ENCODE measurements around the gene PSMB11. TPM values are rescaled to one million over a fixed set of nuclear protein-coding genes. Genes with fewer than 3 reads are reported as not detected.
"Not testable (repeated sequence)": the region's sequence is repeated elsewhere in the genome, so short reads cannot be mapped to it uniquely, and the experiment has no call there.

PSMB11 gene
- total RNA-seq, 1 donor from 2014 or later: not detected

DNA sequence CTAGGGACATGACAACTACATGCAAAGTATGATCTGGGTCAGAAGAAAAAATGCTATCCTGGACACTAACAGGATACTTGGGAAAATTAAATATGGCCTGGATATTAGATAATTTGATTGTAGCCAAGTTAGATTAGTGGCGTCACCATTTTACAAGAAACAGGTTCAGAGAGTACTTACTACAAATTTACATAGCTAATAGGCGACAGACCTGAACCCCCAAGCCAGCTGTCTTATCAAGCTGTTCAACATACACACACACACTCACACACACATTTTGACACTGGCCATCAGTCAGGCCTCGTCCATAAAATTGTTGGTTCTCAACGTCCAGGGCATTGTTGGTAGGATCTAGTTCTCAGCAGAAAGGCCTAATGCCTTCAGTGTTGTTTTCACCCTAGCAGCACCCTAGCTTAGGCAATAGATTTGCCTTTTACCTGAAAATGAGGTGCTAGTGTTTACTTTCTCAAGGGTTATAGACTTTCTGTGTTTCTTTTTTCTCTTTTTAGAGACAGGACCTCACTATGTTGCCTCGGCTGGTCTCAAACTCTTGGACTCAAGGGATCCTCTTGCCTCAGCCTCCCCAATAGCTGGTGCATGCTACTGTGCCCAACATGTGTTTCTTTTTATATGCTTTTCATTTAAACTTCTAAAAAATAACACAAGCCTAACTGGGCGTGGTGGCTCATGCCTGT lies 28.8 kb upstream of the PSMB11 start:
- ATAC-seq (no peak), DNase-seq (ENCODE audit: low spot score) (no peak)

DNA sequence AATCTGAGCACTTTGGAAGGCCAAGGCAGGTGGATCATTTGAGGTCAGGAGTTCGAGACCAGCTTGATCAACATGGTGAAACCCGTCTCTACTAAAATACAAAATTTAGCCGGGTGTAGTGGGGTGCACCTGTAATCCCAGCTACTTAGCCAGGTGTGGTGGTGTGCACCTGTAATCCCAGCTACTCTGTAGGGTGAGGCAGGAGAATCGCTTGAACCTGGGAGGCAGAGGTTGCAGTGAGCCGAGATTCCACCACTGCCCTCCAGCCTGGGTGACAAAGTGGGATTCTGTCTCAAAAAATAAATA lies 28.3 kb upstream of the PSMB11 start:
- ATAC-seq: not testable (repeated sequence)

DNA sequence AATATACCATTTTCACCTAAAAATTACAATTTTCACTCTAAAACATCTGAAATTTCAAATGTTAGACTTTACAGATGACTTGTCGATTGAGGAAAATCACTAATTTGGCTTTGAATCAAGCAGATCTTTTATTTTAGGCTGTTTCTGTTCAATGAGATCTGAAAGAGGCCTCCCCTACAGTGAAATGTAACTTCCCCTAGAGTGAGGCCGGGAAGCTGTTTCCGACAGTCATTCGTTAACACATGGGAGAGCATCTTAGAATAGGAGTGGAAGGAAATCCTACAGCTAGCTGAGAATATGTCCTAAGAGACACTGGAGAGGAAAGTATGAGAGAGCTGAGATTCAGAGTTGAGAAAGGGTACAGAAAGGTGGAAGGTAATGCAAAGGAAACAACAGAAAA lies 26.4 kb upstream of the PSMB11 start:
- DNase-seq (ENCODE audit: low spot score): no peak
- ATAC-seq: no peak

More for the DNA sequence above, 28.3 kb upstream of the PSMB11 start:
- not testable (repeated sequence) for DNase-seq (ENCODE audit: low spot score)

DNA sequence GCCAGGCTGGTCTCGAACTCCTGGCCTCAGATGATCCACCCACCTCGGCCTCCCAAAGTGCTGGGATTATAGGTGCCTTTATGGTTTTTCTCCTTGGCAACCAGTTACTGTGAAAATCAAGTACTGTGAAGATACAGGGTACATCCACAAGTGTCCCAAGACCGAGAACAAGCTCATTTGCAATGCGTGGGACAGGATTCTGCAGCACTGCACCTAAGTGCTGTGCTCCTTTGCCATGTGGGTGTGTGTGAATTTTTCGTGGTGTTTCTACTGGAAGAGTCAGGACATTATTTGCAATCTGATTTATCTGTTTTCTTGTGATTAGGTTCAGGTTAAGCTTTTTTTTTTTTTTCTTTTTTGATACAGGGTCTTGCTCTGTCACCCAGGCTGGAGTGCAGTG lies 24.9 kb upstream of the PSMB11 start:
- no peak for DNase-seq (ENCODE audit: low spot score)
- no peak for ATAC-seq

DNA sequence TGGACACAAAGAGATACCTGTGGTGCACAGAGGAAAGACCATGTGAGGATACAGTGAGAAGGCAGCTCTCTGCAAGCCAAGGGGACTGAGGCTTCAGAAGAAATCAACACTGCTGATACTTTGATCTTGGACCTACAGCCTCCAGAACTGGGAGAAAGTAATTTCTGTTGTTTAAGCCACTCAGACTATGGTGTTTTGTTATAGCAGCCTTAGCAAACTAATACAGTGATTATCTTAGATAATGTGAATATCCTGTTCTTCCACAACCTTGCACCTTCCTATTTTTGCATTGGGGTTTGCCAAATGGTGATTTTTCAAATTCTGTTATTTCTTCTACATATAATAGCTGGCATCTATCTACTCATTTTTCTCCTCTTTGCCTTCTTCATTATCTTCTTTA lies 23.9 kb upstream of the PSMB11 start:
- ATAC-seq: no peak

DNA sequence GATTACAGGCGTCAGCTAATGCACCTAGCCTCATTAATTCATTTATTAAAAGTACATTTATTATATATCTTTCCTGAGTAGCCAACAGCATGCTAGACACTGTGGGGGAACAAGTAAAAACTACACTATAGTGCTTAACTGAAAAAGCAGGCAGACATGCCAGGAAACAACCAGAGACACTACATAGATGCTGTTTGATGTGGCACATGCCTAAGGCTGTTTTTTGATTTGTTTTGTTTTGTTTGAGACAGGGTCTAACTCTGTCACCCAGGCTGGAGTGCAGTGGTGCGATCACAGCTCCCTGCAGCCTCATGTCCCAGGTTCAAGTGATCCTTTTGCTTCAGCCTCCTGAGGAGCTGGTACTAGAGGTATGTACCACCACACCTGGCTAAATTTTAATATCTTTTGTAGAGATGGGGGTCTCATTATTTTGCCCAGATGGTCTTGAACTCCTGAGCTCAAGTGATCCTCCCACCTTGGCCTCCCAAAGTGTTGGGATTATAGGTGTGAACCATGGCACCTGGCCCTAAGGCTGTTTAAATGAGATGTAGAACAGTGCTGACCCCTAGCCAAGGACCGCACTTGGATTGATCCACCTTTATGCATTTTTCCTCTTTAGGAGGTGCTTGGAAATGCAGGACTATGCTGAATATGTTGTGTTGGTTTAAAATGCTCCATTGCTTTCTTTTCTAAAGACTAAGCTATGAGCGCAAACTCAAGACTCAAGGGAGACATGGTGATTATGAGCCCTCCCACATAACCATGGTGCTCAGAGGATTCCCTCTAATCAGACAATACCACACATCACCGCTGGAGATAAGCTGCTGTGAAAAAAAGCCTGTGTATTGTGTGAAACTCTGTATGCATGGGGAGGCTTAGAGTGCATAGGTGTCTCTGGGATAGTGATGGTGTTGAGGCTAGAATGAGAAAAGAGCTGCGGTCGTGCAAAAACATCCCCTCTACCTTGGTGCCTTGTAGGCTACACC lies 21.6 kb upstream of the PSMB11 start:
- DNase-seq (ENCODE audit: low spot score) (no peak), ATAC-seq (no peak)

More for the DNA sequence above, 23.9 kb upstream of the PSMB11 start:
- DNase-seq (ENCODE audit: low spot score): no peak

DNA sequence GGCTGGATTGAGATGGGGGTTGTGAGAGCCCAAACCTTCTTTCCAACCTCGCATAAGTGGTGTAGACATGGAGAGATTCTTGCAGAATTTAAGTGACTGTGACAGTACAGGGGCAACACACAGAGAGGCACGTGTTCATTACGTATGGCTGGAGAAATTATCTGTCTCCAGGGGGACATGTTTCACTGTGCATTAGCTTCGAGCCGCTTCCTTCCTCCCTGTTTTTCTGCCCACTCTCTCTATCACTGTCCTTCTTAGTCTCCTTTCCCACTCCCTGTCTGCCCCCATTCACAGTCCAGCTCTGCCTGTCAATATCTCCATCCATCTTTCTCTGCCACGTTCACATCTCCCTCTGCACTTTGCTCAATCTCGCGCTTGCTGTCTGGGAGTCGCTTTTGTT lies 20.6 kb upstream of the PSMB11 start:
- ATAC-seq (no peak), DNase-seq (ENCODE audit: low spot score) (no peak)

DNA sequence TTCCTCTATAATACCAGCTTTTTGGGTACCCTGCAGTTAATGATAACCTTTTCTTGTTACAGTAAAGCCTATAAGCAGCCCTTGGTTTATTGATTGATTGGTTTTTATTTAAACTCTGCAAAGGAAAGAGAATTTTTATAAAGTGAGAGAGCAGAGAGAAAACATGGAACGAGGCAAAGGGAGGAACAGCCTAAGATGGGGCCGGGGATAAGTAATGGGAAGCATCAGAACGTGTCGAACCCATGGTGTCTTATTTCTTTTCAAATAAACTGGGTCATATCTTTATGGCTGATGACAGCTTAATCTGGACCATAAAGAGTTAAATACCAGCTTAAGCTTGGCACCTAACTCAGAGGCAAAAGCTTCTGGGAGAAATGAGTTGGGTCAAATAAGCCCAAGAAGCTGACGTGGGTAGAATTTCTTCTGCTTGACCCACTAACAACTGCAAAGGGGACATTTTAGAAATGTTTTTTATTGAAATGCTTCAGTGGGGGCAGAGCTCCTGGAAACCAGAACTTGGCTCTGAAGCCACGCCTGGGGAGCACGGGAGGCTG lies 20.0 kb upstream of the PSMB11 start:
- no peak for ATAC-seq

DNA sequence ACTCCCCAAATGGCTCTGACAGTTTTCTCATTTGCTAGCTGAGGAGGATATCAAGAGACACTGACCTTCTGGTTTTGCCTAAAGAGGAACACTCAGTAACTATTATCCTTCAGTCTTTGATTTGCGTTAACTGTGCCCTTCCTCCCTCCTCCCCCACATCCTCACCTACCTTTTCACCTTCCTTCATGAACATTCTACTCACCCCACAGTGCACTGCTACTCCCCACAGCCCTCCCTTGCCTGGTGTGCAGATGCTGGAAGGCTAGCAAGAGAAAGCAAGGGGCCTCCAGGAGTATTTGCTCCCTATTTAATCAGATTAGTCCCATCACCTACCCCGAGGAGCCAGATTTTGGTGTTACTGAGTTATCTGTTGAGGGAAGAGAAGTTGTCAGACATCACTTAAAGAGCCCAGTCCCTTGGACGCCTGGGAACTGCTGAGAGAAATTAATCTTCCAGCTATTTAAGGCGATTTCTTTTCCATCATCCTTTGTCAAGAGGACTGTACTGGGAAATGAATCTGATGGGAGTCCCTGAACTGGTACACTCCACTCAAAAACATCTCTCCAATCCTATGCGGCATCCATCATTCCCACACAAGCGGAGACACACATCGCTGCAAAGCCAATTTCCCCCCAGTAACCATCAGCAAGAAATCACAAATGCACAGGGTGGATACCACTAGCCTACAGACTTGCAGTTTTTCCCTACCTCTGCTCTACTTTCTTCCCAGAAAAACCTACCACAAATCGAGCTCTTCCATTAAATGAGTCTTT lies 18.8 kb upstream of the PSMB11 start:
- ATAC-seq: no peak
- DNase-seq (ENCODE audit: low spot score): no peak

More for the DNA sequence above, 20.0 kb upstream of the PSMB11 start:
- DNase-seq (ENCODE audit: low spot score): no peak

DNA sequence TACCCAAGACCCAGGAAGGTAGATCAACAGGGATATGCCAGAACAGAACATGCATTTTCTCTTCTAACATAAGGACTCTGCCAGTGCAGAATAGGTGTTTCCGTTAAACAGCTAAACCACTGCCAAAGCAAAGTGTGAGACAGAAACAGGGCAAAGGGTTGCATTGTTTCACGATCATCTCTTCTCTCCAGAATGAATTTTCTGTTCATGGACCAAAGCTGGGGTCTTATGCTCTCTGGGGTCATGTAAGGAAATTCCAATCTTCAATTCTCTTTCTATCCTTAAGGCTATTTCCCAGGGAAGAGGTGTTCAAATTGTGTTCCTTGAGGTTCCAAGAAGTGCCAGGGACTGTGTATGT lies 18.2 kb upstream of the PSMB11 start:
- no peak for ATAC-seq
- no peak for DNase-seq (ENCODE audit: low spot score)

DNA sequence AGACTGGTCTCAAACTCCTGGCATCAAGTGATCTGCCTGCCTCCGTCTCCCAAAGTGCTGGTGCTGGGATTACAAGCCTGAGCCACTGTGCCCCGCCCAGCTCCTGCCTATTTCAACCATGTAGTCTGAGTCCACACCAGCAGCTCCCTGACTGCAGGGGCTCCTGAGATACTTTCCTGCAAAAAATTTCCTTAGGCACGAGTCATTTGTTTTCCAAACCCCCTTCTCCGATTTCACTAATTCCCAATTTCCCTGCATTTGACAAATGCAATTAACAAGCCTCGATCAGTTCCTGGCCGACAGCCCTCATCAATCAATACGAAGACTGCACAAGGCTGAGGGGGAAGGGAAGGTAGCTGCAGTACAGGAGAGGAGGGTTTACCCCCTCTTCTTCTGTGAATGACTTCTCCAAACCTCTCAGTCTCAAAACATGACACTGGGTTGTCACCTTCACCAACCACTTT lies 17.4 kb upstream of the PSMB11 start:
- ATAC-seq: no peak
- no peak for DNase-seq (ENCODE audit: low spot score)

DNA sequence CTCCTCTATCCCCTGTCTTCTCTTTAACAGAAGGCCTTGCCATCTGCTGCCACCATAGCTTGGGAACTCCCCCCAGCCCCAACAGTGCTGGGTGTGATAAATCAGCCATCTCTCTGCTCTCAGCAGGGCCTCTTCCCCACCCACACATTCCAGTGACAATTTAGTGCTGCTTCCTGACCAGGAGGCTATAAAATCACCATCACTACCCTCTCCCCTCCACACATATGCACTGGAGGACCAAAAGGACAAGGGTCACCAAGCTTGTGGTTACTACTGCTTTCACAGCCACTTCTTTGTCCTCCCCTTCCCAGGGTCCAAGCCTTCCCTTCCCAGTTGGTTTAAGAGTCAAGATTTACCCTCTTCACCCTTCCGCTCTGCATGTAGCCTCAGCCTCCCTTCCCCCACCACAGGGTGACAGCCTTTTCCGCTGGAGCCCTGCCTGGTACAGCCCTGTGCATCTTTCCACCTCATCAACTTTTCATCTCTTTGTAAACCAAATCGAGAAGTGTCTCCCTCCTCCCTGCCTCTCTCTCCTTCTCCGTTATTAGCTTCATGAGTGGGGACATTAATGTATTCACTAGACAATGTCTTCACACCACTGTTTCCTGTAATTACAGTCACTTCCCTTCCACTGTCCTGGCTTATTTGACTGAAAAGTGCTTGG lies 16.7 kb upstream of the PSMB11 start:
- ATAC-seq (no peak), DNase-seq (ENCODE audit: low spot score) (no peak)

DNA sequence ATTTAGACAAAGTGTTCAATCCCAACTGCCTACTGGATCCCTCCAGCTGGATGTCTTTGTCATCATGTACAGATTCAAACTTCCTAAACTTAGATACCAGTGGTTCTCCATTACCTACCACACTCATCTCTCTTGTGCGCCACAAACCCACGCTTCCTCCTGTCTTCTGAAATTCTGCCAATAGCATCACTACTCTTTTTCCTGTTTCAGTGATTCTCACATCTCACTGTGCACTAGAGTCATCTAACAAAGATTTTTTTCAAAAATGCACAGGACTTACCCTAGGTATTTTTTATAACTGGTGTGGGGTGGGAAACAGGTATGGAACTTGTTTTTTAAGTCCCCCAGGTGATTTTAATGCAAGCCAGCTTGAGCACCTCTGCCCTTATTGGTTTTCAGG lies 13.2 kb upstream of the PSMB11 start:
- ATAC-seq (no peak), DNase-seq (ENCODE audit: low spot score) (no peak)

DNA sequence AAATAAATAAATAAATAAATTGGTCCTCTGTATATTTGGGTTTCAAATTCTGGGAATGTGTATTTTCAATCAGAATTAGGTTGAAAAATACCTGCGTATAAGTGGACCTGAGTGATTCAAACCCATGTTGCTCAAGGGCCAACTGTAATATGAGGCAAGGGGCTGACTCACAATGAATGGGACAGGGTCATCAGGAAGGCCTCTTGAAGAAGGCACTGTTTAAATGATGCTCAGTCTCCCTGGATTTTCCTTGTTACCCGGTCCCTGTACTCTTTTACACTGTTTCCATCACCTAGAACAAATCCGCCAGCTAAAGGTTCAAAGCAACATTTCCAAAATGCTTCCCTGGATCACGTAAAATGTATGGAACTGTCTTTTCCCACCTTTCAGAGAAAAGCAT lies 11.1 kb upstream of the PSMB11 start:
- DNase-seq (ENCODE audit: low spot score): no peak

DNA sequence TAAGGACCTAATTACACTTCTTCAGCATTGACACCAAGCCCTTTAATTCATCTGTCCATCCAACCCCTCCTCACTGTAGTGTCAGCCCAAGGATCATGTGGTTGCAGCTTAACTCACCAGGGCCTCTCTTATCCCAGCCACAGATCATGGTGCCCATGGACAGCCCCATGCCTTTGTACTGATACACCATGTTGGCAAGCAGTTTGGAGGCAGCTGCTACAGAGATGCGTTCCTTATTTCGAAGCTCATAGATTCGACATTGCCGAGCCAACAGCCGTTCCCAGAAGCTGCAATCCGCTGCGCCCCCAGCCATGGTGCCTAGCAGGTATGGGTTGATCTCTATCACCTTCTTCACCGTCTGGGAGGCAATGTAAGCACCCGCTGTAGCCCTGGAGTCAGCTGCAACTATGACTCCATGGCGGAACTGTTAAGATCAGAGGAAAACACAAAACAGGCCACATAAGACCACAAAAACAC lies 8.7 kb upstream of the PSMB11 start:
- ATAC-seq (no peak), DNase-seq (ENCODE audit: low spot score) (no peak)

More for the DNA sequence above, 11.1 kb upstream of the PSMB11 start:
- no peak for ATAC-seq

DNA sequence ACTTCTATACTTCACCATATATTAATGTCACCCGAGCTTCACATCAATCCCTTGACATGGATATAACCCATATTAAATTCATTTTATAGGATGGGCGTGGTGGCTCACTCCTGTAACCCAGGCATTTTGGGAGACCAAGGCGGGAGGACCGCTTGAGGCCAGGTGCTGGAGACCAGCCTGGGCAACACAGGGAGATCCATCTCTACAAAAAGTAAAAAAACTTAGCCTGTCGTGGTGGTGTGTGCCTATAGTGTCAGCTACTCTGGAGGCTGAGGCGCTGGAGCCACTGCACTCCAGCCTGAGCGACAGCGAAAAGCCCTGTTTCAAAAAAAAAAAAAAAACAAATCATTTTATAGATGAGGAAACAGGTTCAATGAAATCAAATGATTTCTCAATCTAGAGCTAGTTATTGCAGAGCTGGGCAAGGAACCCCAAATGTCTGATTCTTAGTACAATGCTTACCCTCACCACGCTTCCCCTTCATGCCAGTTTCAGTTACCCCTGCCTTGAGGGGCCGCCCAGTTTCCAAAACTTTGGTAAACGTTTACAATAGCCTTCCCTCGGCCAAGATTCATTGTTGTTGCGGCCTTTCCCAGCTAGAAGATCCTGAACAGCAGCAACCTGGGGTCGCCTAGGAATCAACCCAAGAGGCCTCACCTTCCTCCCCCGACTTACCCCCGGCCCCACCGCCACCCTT lies 8.1 kb upstream of the PSMB11 start:
- DNase-seq (ENCODE audit: low spot score) (no peak), ATAC-seq (peak; percentile 2)

DNA sequence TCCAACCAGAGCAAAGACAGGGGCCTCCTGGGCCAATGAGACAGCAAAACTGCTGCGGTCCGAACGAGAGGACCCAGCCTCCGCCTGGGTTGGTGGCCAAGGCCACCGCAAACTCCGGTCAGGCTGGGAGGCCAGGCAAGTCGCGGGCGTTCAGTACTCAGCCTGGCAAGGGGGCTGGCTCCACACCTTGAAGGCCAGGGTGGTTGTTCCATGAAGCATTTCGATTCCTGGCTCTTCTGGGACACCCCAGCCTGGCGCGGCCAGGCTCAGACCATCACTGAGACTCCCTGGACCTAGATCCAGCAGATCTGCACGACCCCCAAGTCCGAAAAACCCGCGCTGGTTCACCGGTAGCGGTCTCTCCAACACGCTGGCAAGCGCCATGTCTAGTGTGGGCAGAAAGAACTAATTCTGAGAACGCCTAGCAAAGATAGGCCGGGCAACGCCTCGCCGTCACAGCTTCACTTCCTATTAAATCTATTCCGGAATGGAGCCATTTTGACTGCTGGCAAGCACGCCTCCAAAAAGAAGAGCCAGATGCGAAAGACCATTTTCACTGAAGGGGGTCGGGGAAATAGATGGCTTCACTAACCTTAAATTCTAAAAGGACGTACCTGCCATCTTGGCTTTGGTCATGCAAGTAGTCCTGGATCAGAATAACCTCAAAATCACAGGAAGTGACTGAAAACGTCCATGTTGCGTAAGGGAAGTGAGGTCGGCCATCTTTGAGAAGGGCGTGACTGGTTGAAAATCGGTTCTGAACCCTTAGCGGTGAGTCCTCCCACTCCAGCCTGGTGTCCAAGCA lies 7.3 kb upstream of the PSMB11 start, which contains the start of gene PSMB5:
Gene PSMB5 (minus strand): TSS at position 403 of the 805 bp plus-strand sequence. CDS start 19 bp downstream, at position 384.
- peak; percentile 97 for ATAC-seq

DNA sequence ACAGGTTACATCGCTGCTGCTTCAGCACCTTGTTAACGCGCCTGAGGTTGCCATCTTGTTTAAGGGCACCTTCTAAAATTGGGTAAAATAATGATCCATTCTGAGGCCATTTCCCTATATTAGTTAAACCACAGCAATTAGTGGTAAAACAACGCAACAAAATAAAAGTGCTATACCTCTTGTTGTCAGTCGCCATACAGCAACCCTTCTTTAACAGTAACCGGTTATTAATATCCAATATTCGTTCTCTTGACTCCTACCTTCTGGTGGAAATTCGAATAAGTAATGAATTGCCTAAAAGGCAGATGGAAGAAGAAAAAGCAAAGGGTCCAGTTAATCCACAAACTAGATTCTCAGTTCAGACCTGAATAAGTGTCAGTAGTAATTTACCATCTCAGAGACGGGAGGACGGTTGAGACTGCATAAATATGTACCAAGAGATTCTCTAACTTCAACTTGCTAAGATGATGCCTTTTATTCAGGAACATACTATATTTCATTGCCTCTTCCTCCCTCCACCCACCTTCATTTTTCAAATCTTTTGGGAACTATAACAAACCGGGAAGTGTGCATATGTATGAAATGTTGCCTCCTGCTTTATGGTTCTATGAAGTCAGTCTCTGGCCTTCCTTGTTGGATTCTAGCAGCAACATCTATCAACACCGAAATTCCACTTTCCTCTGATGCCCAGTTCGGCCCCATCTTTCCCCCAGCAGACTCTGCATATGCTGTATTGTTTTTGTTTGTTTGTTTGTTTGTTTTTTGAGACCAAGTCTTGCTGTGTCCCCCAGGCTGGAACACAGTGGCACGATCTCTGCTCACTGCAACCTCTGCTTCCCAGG lies 6.5 kb upstream of the PSMB11 start:
- no peak for DNase-seq (ENCODE audit: low spot score)
- ATAC-seq: no peak

More for the DNA sequence above, 7.3 kb upstream of the PSMB11 start, which contains the start of gene PSMB5:
- peak; percentile 89 for DNase-seq (ENCODE audit: low spot score)

All from left lobe of liver (tissue), 2 donors.